GM23338 (cell line): ENCODE results near the gene FRMD4A. TPM values are rescaled to one million over a fixed set of nuclear protein-coding genes. Genes with fewer than 3 reads are reported as not detected.

Source experiments
- ATAC-seq: fragments of 200-7000 bp; cut with Tn5 transposase; 3 replicates; pipeline ENCODE4 v1.9.1; 2020
- DNase-seq: peaks from one replicate; pipeline ENCODE4 v3.0.0-alpha.2; 2015; ENCODE audit warnings: low spot score
- H2AFZ ChIP-seq: fragments of 200-600 bp; sonication (generic); 2 replicates; pipeline ENCODE4 v1.8.0; 2016; ENCODE audit warnings: antibody characterized with exemption, mild to moderate bottlenecking, moderate library complexity
- H3F3A ChIP-seq: fragments of 200-600 bp; sonication (generic); replicated peaks from 2 replicates; pipeline ENCODE4 v1.8.0; 2017; ENCODE audit warnings: antibody characterized with exemption, mixed run types, low read depth
- H3K27ac ChIP-seq: fragments of 200-600 bp; sonication (generic); 2 replicates; pipeline ENCODE4 v1.6.1; 2016; ENCODE audit warnings: low read depth
- H3K27me3 ChIP-seq: fragments of 200-600 bp; sonication (generic); 2 replicates; pipeline ENCODE4 v1.8.0; 2016; ENCODE audit warnings: mild to moderate bottlenecking, mixed run types, moderate library complexity; ENCODE audit not compliant: insufficient read depth
- H3K36me3 ChIP-seq: fragments of 200-600 bp; sonication (generic); 2 replicates; pipeline ENCODE4 v1.8.0; 2016; ENCODE audit warnings: mild to moderate bottlenecking; ENCODE audit not compliant: insufficient read depth
- H3K4me1 ChIP-seq: fragments of 200-600 bp; sonication (generic); 2 replicates; pipeline ENCODE4 v1.8.0; 2016; ENCODE audit warnings: mild to moderate bottlenecking, moderate library complexity; ENCODE audit not compliant: insufficient read depth
- H3K4me2 ChIP-seq: fragments of 200-600 bp; sonication (generic); 2 replicates; pipeline ENCODE4 v1.7.1; 2017; ENCODE audit warnings: mixed run types
- H3K4me3 ChIP-seq: fragments of 200-600 bp; sonication (generic); 2 replicates; pipeline ENCODE4 v1.6.1; 2016; ENCODE audit warnings: mixed run types
- H3K79me2 ChIP-seq: fragments of 200-600 bp; sonication (generic); replicated peaks from 2 replicates; pipeline ENCODE4 v1.8.0; 2017; ENCODE audit warnings: mild to moderate bottlenecking; ENCODE audit not compliant: insufficient read depth
- H3K9me2 ChIP-seq: fragments of 200-600 bp; sonication (generic); 2 replicates; pipeline ENCODE4 v1.8.0; 2017; ENCODE audit not compliant: insufficient read depth
- H4K20me1 ChIP-seq: fragments of 200-600 bp; sonication (generic); replicated peaks from 2 replicates; pipeline ENCODE4 v1.8.0; 2017; ENCODE audit warnings: mild to moderate bottlenecking; ENCODE audit not compliant: insufficient read depth
- H3K27ac Mint-ChIP-seq: 2 replicates; pipeline ENCODE4 v1.8.0; 2020; ENCODE audit warnings: inconsistent platforms, mild to moderate bottlenecking, moderate library complexity, mixed read lengths
- H3K27me3 Mint-ChIP-seq: 3 replicates; pipeline ENCODE4 v1.8.0; 2022; ENCODE audit warnings: low read depth, mild to moderate bottlenecking, moderate library complexity, mixed read lengths, inconsistent platforms; ENCODE audit not compliant: insufficient read depth, poor library complexity
- H3K36me3 Mint-ChIP-seq: 3 replicates; pipeline ENCODE4 v1.8.0; 2021; ENCODE audit warnings: low read depth, mild to moderate bottlenecking, inconsistent platforms, moderate library complexity, mixed read lengths
- H3K4me1 Mint-ChIP-seq: 3 replicates; pipeline ENCODE4 v1.8.0; 2020; ENCODE audit warnings: mild to moderate bottlenecking, inconsistent platforms, mixed read lengths
- H3K4me3 Mint-ChIP-seq: 3 replicates; pipeline ENCODE4 v1.8.0; 2021; ENCODE audit warnings: moderate library complexity, mild to moderate bottlenecking, inconsistent platforms, mixed read lengths
- H3K9me3 Mint-ChIP-seq: 3 replicates; pipeline ENCODE4 v1.8.0; 2020; ENCODE audit warnings: moderate library complexity, mild to moderate bottlenecking, inconsistent platforms, mixed read lengths
- CREB1 ChIP-seq: fragments of 250-450 bp; sonication (Bioruptor Pico); IDR thresholded peaks from 2 replicates; pipeline ENCODE4 v1.5.0; 2020; ENCODE audit warnings: low read depth, mild to moderate bottlenecking, moderate library complexity
- EZH2 ChIP-seq: fragments of 200-600 bp; sonication (generic); IDR thresholded peaks from one replicate; pipeline ENCODE4 v1.8.0; 2017; ENCODE audit warnings: antibody characterized with exemption, mild to moderate bottlenecking, low read depth; ENCODE audit not compliant: unreplicated experiment
- EZH2phosphoT487 ChIP-seq: fragments of 200-600 bp; sonication (generic); IDR thresholded peaks from one replicate; pipeline ENCODE4 v1.8.1; 2018; ENCODE audit warnings: antibody characterized with exemption; ENCODE audit not compliant: unreplicated experiment
- NANOG ChIP-seq: IDR thresholded peaks from 2 replicates; pipeline ENCODE4 v1.6.1; 2016; ENCODE audit warnings: antibody characterized with exemption, borderline replicate concordance
- STAT1 ChIP-seq: IDR thresholded peaks from one replicate; pipeline ENCODE4 v1.6.1; 2016; ENCODE audit warnings: antibody characterized with exemption; ENCODE audit not compliant: unreplicated experiment
- ZNF114 ChIP-seq: fragments of 250-450 bp; sonication (Bioruptor Pico); IDR thresholded peaks from 2 replicates; pipeline ENCODE4 v1.5.0; 2020; ENCODE audit warnings: mild to moderate bottlenecking, moderate library complexity
- ZNF331 ChIP-seq: fragments of 250-450 bp; sonication (Bioruptor Pico); IDR thresholded peaks from 2 replicates; pipeline ENCODE4 v1.5.0; 2020; ENCODE audit warnings: low read depth, mild to moderate bottlenecking, moderate library complexity
- polyA plus RNA-seq: library from polyadenylated mRNA; unstranded; fragments of >200 nt; fragmentation: Nextera tagmentation; extraction: Ambion mirVana; gene quantifications from 2 replicates; pipeline ENCODE4 v1.2.1, GENCODE V29; 2016
- total RNA-seq: library from RNA; depleted of rRNA; stranded (reverse); fragments of >200 nt; shearing (Covaris generic); gene quantifications from 2 replicates; pipeline ENCODE4 v1.2.3, GENCODE V29; 2014
- TF ChIP-seq, protein P1 (sequence below), 2 experiments: fragments of 200-600 bp in 1 of 2; sonication (generic) in 1 of 2; conservative IDR thresholded peaks; 2 replicates each; pipeline versions ENCODE4 v1.5.1 to v1.6.1; 2016 to 2017; ENCODE audit warnings: antibody characterized with exemption in 2 of 2, low read depth in 2 of 2, mild to moderate bottlenecking in 2 of 2, moderate library complexity in 1 of 2
- TF ChIP-seq, protein P2 (sequence below): IDR thresholded peaks from one replicate; pipeline ENCODE4 v1.6.1; 2018; ENCODE audit warnings: antibody characterized with exemption; ENCODE audit not compliant: unreplicated experiment

FRMD4A gene
- total and polyA plus RNA-seq, 2 experiments from 2014 or later, result 14.0 to 20.1 TPM

- H3K9me3 Mint-ChIP-seq, result no peaks in the 10 kb centered on the region
- Histone ChIP-seq H4K20me1 (no peaks in the 10 kb centered on the region), H3K27ac (0 out of 2 replicates have a peak overlapping the region, but pooled peaks have one; percentile 3), H3F3A (no peaks in the 10 kb centered on the region), H3K27me3 (no peaks in the 10 kb centered on the region), H3K36me3 (no peaks in the 10 kb centered on the region; the same call in 1 of the 2 replicates), H2AFZ (no peak overlapping the region), H3K4me3 (no peak overlapping the region), H3K4me2 (no peak overlapping the region), H3K4me1 (peaks cover 4% of the 10 kb centered on the region; the same call in 1 of the 2 replicates), H3K79me2 (no peaks in the 10 kb centered on the region), H3K9me2 (0 out of 2 replicates have a peak, but pooled peaks cover 6% of the 10 kb centered on the region)
- DNase-seq, result no peak
- H3K27ac Mint-ChIP-seq, result no peak overlapping the region; the same call in 1 of the 2 replicates
- H3K4me3 Mint-ChIP-seq, result no peak overlapping the region
- no peak for TF ChIP-seq ZNF331 (CRISPR knock-in tag)
- TF ChIP-seq NANOG, result no peak
- H3K4me1 Mint-ChIP-seq, result peaks cover 10% of the 10 kb centered on the region
- ATAC-seq, result no peak
- H3K27me3 Mint-ChIP-seq, result peaks cover 2% of the 10 kb centered on the region
- peaks cover 5% of the 10 kb centered on the region; the same call in 2 of the 3 replicates for H3K36me3 Mint-ChIP-seq
Observed at GRCh38 chr10:13795653-13796555, 534.8 kb downstream of the FRMD4A start.

- Histone ChIP-seq H3K79me2 (no peaks in the 10 kb centered on the region), H3K9me2 (0 out of 2 replicates have a peak, but pooled peaks cover 6% of the 10 kb centered on the region), H3K36me3 (no peaks in the 10 kb centered on the region; the same call in 1 of the 2 replicates), H3K4me2 (no peak overlapping the region), H3K4me1 (peaks cover 4% of the 10 kb centered on the region; the same call in 1 of the 2 replicates), H3K27ac (0 out of 2 replicates have a peak overlapping the region, but pooled peaks have one; percentile 3), H3F3A (no peaks in the 10 kb centered on the region), H3K4me3 (no peak overlapping the region), H2AFZ (no peak overlapping the region), H3K27me3 (no peaks in the 10 kb centered on the region), H4K20me1 (no peaks in the 10 kb centered on the region)
- ATAC-seq (no peak), DNase-seq (no peak)
- TF ChIP-seq EZH2 (no peak), ZNF331 (CRISPR knock-in tag) (no peak), ZNF114 (CRISPR knock-in tag) (no peak), NANOG (no peak), CREB1 (CRISPR knock-in tag) (no peak), STAT1 (no peak), EZH2phosphoT487 (no peak)
- TF ChIP-seq, protein P1, sequence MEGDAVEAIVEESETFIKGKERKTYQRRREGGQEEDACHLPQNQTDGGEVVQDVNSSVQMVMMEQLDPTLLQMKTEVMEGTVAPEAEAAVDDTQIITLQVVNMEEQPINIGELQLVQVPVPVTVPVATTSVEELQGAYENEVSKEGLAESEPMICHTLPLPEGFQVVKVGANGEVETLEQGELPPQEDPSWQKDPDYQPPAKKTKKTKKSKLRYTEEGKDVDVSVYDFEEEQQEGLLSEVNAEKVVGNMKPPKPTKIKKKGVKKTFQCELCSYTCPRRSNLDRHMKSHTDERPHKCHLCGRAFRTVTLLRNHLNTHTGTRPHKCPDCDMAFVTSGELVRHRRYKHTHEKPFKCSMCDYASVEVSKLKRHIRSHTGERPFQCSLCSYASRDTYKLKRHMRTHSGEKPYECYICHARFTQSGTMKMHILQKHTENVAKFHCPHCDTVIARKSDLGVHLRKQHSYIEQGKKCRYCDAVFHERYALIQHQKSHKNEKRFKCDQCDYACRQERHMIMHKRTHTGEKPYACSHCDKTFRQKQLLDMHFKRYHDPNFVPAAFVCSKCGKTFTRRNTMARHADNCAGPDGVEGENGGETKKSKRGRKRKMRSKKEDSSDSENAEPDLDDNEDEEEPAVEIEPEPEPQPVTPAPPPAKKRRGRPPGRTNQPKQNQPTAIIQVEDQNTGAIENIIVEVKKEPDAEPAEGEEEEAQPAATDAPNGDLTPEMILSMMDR (conservative IDR thresholded peaks at IDR 0.05; ENCODE audit: low read depth in 2 of 2), result no peak
- TF ChIP-seq, protein P2, sequence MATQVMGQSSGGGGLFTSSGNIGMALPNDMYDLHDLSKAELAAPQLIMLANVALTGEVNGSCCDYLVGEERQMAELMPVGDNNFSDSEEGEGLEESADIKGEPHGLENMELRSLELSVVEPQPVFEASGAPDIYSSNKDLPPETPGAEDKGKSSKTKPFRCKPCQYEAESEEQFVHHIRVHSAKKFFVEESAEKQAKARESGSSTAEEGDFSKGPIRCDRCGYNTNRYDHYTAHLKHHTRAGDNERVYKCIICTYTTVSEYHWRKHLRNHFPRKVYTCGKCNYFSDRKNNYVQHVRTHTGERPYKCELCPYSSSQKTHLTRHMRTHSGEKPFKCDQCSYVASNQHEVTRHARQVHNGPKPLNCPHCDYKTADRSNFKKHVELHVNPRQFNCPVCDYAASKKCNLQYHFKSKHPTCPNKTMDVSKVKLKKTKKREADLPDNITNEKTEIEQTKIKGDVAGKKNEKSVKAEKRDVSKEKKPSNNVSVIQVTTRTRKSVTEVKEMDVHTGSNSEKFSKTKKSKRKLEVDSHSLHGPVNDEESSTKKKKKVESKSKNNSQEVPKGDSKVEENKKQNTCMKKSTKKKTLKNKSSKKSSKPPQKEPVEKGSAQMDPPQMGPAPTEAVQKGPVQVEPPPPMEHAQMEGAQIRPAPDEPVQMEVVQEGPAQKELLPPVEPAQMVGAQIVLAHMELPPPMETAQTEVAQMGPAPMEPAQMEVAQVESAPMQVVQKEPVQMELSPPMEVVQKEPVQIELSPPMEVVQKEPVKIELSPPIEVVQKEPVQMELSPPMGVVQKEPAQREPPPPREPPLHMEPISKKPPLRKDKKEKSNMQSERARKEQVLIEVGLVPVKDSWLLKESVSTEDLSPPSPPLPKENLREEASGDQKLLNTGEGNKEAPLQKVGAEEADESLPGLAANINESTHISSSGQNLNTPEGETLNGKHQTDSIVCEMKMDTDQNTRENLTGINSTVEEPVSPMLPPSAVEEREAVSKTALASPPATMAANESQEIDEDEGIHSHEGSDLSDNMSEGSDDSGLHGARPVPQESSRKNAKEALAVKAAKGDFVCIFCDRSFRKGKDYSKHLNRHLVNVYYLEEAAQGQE, result no peak
- no peaks in the 10 kb centered on the region for H3K9me3 Mint-ChIP-seq
- no peak overlapping the region for H3K4me3 Mint-ChIP-seq
- peaks cover 2% of the 10 kb centered on the region for H3K27me3 Mint-ChIP-seq
- peaks cover 5% of the 10 kb centered on the region; the same call in 2 of the 3 replicates for H3K36me3 Mint-ChIP-seq
- no peak overlapping the region for H3K27ac Mint-ChIP-seq
- H3K4me1 Mint-ChIP-seq, result peaks cover 10% of the 10 kb centered on the region
Observed at GRCh38 chr10:13794992-13795612, 535.6 kb downstream of the FRMD4A start.
